ENCODE results near the gene PALM3.
"Not testable (repeated sequence)": the region's sequence is repeated elsewhere in the genome, so short reads cannot be mapped to it uniquely, and the experiment has no call there.

The PALM3 gene

DNA sequence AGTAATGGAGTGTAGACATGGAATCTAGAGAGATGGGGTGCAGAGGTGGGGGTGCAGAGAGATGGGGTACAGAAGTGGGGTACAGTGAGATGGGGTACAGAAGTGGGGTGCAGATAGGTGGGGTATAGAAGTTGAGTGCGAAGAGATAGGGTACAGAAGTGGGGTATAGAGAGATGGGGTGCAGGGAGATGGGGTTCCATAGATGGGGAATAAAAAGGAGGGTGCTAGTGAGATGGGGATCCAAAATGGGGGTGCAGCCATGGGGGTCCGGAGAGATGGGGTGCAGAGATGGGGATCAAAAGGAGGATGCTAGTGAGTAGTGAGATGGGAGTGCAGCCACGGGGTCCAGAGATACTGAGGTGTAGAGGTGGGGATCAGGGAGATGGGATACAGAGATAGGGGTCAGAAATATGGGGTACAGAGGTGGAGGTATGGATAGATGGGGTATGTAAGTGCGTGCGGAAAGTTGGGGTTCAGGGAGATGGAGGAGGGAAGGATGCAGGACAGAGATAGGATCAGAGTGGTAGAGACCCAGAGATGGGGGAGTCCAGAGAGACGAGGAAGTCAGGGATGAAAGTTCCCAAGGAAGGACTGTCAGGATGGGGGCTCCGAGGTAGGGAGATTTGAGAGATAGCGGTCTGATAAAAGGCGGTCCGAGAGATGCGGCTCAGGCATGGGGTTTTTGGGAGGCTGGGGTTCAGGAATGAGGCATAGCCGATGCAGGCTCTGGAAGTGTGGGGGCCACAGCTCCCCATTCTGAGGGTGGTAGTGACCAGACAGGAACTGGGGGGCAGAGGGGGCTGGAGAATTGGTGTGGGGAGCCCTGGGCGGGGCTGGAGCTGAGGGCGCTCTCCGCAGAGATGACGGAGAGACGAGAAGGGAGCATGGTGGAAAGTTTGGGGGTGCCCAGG, 3.4 kb downstream of the PALM3 start:
- DNase-seq (ENCODE audit: low read depth, low spot score) = no peak

DNA sequence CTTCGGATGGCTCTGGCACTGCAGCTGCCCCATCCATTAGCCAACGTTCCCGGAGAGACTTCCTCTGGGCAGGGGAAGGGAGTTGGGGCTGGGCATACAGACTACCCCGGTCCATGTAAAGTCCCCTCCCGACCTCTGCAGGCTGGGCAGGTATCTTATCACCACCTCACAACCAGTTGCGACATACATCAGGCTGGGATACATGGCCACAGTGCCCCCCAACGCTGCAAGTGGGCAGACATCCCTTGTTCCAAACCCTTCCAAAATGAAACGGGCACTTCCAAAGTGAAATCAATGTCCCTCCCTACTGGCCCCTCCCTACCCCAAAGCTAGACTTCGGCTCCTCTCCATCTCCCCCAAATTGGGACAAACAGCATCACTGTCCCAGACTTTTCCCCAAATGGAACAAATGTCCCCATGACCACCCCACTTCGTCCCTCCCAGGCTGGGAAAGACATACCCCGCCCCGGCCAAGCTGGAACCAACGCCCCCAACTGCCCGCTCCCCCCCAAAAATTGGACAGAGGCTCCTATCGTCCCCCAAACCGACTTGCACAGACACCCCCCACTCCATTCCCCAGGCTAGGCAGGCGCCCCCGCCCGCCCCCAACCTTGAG, 5.0 kb downstream of the PALM3 start:
- DNase-seq (ENCODE audit: low read depth, low spot score) = no peak

DNA sequence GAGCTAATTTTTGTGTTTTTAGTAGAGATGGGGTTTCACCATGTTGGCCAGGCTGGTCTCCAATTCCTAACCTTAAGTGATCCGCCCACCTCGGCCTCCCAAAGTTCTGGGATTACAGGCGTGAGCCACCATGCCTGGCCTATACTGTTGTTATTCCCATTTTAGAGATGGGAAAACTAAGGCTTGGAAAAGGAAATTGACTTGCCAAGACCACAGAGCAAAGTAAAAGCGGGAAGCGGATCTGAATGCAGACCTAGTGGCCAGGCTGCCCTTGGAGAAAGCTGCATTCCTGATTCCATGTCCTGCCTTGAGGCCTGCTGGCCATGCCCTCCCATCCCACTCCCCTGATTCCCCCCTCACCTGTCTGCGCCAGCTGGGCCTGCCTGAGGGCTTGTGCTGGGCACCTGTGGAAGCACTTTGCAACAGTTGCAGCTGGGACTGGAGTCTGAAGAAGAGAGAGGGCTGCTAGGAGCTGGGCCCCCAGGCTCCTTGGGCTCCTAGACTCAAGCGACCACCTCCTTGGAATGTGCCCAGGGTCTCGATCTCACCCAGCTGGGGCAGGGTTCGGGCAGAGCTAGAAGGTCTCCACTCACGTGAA, 5.7 kb downstream of the PALM3 start:
- DNase-seq (ENCODE audit: low read depth, low spot score) = no peak

DNA sequence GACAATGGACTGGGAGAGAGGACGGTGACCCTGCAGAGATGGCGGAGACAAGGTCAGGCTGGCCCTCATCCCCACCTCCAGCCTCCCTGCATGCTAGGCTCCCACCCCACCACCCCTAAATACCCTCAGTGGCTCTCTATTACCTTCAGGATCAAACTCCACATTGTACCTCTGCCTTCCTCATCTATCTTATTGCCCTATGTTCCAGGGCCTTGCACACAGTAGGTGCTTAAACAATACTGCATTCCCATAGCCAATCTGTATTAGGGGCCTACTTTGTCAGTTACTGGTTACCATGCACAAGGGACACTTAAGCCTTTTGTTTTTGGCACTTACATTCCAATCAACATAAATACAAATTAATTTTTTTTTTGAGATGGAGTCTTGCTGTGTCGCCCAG, 6.5 kb downstream of the PALM3 start:
- DNase-seq (ENCODE audit: low read depth, low spot score) = no peak

DNA sequence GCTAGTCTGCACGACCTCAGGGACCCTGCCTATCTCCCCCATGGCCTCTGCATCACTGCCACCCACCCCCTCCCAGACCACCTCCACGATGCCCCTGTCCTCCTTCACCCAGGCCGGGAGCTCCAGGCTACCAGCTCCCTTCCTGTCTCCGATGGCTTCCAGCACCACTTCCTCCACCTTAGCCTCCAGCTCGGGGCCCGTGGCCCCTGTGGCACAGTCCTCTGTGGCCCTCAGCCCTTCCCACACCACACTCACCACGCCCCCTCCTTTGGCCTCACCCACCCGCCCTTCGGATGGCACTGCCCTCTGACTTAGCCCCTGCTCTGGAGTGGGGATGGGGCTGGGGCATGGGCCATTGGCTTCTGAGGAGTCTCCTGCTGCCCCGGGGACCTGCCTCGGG, 7.2 kb downstream of the PALM3 start:
- DNase-seq (ENCODE audit: low read depth, low spot score) = no peak

DNA sequence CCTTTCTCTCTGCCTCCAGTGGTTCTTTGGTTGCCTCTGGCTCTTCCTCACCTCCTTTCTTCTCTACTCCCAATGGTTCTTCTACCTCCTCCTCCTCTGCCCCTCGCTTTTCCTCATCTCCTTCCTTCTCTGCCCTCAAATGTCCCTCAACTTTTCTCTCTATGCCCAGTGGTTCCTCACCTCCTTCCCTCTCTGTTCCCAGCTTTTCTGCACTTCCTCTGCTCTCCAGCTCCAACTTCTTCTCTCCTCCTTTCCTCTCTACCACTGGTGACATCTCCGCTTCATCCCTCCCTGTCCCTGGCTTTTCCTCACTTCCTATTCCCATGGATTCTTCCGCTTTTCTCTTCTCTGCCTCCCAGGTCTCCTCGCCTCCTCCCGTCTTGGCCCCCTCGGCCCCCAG, 7.8 kb downstream of the PALM3 start:
- DNase-seq (ENCODE audit: low read depth, low spot score) = no peak

DNA sequence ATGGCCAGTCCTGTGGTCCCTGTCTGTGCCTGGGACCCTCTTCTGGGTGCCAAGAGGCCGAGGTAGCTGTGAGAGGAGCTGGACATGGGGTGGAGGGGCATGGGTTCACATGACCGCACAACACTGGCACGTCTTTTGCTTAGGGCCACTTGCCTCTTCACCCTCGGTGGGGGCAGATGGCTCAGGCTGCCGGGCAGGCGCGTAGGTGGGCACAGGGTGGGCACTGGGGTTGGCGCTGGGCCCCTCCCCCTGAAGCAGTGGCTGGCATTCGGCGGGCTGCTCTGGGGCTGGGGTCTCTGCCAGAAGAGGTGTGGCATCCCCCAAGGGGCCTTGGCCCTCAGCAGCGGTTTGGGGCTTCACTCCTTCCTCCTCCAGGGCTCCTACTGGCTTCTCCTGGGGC, 8.4 kb downstream of the PALM3 start:
- DNase-seq (ENCODE audit: low read depth, low spot score) = no peak

DNA sequence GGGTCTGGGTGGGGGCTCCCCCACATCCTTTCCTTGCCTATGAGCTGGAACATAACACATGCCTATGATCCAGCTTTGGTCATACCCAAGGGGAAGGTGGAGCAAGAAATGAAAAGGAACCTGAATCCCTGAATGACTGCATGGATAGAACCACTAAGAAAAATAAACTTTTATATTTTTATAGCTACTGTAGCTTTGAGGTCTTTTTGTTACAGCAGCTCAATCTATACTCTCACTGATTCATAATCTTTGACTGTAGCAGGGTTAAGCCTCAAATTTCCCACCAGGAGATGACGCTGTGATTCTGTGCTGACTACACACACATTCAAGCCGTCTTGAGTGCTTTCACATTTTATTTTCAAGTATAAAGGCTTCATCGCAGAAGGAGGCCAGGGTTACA, 8.8 kb downstream of the PALM3 start:
- no peak for DNase-seq (ENCODE audit: low read depth, low spot score)

DNA sequence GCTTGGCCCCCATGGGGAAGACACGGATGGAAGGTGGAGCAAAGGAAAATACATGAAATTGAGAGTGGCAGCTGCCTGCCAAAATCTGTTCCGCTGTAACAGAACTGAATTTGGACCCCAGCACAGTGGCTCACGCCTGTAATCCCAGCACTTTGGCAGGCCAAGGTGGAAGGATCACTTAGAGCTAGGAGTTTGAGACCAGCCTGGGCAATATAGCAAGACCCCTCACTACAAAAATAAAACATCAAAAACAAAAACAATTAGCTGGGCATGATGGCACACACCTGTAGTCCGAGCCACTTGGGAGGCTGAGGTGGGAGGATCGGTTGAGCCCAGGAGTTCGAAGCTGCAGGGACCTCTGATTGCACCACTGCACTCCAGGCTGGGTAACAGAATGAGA, 9.4 kb downstream of the PALM3 start:
- no peak for DNase-seq (ENCODE audit: low read depth, low spot score)

DNA sequence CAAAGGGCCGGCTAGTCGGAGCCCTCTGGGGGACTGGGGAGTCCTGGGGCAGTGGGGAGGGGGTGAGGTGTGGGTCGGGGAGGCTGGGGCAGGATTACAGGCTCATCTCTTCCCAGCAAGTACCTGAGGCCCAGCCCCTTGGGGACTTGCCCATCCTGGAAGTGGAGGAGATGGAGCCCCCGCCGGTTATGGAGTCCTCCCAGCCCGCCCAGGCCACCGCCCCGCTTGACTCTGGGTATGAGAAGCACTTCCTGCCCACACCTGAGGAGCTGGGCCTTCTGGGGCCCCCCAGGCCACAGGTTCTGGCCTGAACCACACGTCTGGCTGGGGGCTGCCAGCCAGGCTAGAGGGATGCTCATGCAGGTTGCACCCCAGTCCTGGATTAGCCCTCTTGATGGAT, 9.9 kb downstream of the PALM3 start:
- DNase-seq (ENCODE audit: low read depth, low spot score) = no peak

DNA sequence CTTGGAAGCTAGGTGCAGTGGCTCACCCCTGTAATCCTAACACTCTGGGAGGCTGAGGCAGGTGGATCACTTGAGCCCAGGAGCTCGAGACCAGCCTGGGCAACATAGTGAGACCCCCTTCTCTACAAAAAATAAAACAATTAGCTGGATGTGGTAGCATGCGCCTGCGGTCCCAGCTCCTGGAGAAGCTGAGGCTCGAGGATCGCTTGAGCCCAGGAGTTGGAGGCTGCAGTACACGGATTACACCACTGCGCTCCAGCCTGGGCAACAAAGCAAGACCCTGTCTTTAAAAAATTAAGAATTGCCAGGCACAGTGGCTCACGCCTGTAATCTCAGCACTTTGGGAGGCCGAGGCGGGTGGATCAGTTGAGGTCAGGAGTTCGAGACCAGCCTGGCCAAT, 10.9 kb downstream of the PALM3 start:
- not testable (repeated sequence) for DNase-seq (ENCODE audit: low read depth, low spot score)

DNA sequence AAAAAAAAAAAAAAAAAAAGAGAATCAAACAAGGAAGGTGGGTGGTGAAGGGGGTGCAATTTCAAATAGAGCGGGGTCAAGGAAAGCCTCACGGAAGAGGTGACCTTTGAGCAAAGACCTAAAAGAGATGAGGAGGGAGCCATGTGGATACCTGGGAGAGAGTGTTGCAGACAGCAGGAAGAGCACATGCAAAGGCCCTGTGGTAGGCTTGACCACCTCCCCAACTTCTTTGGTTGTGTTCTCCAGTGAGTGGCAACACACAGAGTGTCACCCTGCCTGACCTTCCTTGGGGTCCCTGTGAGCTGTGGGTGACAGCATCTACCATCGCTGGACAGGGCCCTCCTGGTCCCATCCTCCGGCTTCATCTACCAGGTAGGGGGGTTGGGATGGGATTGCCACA, 11.4 kb downstream of the PALM3 start:
- DNase-seq (ENCODE audit: low read depth, low spot score) = no peak

DNA sequence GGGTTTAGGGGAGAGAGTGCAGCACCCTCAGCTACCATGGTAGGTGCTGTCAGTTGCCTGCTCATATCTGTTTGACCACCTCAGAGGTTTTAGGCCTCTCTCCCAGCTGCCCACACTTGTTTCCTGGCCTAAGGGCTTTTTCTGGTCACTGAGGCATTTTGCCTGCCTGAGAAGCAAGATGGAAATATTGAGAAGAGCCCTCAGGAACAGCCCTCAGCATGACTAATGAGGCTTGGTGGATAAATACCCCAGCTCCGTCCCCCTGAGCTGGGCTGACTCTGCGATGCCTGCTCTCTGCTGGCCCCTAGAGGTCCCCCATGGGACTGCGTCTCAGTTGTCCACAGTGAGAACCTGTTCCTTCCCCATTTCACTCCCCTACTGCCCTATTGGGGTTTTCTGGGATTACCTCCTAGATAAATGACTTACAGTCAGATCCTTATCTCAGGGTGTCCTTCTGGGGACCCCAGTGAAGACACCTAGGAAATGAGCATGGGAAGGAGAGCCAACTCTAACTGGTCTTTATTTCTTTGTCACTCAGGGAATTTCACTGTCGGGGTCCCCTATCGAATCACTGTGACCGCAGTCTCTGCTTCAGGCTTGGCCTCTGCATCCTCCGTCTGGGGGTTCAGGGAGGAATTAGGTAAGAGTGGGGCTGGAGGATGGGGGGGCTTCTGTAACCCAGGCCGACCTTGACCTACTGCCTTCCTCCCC, 13.3 kb downstream of the PALM3 start:
- peak; percentile 37 for DNase-seq (ENCODE audit: low read depth, low spot score)

DNA sequence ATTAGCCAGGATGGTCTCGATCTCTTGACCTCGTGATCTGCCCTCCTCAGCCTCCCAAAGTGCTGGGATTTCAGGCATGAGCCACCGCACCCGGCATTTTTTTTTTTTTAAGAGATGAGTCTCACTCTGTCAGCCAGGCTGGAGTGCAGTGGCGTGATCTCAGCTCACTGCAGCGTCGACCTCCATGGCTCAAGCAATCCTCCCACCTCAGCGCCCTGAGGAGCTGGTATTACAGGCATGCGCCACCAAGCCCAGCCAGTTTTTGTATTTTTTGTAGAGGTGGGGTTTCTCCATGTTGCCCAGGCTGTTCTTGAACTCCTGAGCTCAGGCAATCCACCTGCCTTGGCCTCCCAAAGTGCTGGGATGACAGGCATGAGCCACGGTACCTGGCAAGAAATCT, 14.0 kb downstream of the PALM3 start:
- DNase-seq (ENCODE audit: low read depth, low spot score) = not testable (repeated sequence)

DNA sequence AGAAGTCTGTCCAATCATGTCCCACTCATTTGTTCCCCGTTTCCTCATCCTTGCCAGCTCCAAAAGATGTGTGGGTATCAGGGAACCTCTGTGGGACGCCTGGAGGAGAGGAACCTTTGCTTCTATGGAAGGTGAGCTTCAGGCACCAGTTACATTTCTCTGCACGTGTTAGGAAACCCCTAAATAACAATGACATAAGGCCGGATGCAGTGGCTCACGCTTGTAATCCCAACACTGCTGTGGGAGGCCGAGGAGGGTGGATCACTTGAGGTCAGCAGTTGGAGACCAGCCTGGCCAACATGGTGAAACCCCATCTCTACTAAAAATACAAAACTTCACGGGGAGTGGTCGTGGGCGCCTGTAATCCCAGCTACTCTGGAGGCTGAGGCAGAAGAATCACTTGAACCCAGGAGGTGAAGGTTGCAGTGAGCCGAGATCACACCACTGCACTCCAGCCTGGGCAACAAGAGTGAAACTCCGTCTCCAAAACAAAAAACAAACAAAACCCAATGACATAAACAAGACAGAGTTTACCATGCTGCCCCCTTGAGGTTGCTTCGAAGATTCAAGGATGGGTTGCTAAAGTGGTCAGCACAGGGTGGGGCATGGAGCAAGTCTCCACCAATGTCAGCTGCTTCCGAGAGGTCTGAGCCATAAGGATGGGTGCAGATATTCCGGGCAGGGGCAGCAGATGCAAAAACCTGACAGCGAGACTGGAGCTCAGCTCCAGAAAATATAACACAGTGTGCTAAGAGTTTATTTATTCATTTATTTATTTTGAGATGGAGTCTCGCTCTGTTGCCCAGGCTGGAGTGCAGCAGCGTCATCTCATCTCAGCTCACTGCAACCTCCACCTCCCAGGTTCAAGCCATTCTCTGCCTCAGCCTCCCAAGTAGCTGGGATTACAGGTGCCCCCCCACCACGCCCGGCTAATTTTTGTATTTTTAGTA, 18.9 kb downstream of the PALM3 start:
- peak; percentile 72 for DNase-seq (ENCODE audit: low read depth, low spot score)

DNA sequence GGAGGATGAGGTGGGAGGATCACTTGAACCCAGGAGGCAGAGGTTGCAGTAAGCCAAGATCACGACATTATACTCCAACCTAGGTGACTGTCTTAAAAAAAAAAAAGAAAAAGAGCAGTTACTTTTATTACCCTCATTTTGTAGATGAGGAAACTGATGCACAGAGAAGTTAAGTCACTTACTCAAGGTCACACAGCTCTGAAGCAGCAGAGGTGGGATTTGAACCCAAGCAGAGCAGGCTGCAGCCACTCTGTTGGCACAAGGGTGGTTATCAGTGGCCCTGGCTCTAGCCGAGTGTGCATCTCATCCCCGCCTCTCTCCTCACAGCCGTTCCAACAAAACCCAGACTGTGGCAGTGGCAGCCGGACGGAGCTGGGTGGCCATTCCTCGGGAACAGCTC, 22.7 kb downstream of the PALM3 start:
- DNase-seq (ENCODE audit: low read depth, low spot score) = no peak

DNA sequence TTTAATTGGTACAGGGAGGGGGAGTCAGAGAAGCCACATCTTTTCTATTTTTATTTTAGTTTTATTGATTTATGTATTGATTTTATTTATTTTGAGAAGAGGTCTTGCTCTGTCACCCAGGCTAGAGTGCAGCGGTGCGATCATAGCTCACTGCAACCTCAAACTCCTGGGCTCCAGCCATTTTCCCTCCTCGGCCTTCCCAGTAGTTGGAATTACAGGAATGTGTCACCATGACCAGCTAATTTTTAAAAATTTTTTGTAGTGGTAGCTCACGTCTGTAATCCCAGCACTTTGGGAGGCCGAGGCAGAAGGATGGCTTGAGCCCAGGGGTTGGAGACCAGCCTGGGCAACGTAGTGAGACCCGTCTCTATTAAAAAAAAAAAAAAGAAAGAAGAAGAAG, 26.2 kb downstream of the PALM3 start:
- DNase-seq (ENCODE audit: low read depth, low spot score) = peak; percentile 72

DNA sequence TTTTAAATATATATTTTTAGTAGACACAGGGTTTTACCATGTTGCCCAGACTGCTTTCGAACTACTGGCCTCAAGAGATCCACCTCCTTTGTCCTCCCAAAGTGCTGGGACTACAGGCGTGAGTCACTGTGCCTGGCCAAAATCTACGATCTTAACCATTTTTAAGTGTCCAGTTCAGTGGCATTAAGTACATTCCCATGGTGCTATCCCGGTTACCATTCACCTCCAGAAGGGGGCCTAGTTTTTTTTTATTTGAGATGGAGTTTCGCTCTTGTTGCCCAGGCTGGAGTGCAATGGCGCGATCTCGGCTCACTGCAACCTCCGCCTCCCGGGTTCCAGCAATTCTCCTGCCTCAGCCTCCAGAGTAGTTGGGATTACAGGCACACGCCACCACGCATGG, 26.7 kb downstream of the PALM3 start:
- DNase-seq (ENCODE audit: low read depth, low spot score) = not testable (repeated sequence)

DNA sequence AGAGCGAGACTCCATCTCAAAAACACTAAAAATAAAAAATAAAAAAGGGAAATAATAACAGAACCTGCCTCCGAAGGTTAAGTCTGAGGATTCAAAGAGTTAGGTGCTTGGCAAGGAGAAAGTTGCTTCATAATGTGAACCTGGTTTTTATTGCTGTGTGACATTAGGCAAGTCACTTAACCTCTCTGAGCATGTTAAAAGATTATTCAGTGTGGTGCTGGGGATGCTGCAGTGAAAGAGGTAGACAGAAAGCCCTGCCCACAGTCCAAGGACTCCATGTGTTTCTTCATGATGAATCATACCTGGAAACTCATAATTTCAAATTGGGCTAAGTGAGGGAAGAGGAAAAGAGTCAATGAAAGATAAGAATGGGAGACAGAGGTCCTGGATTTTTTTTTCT, 27.9 kb downstream of the PALM3 start:
- no peak for DNase-seq (ENCODE audit: low read depth, low spot score)

DNA sequence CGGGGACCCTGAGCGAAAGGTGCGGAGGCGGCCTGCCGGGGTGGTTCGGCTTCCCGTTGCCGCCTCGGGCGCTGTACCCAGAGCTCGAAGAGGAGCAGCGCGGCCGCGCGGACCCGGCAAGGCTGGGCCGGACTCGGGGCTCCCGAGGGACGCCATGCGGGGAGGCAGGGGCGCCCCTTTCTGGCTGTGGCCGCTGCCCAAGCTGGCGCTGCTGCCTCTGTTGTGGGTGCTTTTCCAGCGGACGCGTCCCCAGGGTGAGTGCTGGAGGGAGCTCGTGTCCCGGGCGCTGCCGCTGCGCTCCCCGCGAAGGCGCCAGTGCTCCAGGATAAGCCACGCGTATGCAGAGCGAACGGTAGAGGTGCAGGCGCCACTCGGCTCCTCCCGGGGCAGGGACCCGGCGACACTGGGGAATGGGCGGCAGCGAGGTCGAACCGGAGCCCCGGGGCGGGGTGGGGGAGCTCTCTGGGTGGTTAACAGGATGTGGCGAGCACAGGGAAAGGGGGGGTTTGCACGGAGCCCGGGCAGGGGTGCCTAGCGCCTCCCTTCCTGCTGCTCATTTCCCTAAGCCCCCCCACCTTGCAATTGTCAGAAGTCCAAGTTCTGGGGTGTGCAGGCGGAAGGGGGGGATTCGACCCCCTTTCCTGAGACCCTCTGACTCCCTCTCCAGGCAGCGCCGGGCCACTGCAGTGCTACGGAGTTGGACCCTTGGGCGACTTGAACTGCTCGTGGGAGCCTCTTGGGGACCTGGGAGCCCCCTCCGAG, 30.0 kb downstream of the PALM3 start, which contains the start of gene IL27RA:
TSS of gene IL27RA (plus strand) at position 44 of the 762 bp plus-strand sequence. CDS start at position 155, 111 bp downstream.
- peak; percentile 74 for DNase-seq (ENCODE audit: low read depth, low spot score)
